Effector CD8-positive, alpha-beta T cell (primary cell): Measurements from ENCODE around the gene G6PD.
A peak's percentile ranks its signal among the peaks of the same experiment; 100 is the strongest.
"Not testable (repeated sequence)": the region's sequence is repeated elsewhere in the genome, so short reads cannot be mapped to it uniquely, and the experiment has no call there.

Experiments
- DNase-seq: peaks from one replicate; lab custom pipeline; 2025; lab: John Stamatoyannopoulos, UW
- total RNA-seq, 4 experiments: gene quantifications; one replicate each; lab custom pipeline; 2026; lab: John Stamatoyannopoulos, UW

Gene G6PD
- total RNA-seq: 43.1 to 90.2 (median 85.2) reads per million in 4 experiments

DNA sequence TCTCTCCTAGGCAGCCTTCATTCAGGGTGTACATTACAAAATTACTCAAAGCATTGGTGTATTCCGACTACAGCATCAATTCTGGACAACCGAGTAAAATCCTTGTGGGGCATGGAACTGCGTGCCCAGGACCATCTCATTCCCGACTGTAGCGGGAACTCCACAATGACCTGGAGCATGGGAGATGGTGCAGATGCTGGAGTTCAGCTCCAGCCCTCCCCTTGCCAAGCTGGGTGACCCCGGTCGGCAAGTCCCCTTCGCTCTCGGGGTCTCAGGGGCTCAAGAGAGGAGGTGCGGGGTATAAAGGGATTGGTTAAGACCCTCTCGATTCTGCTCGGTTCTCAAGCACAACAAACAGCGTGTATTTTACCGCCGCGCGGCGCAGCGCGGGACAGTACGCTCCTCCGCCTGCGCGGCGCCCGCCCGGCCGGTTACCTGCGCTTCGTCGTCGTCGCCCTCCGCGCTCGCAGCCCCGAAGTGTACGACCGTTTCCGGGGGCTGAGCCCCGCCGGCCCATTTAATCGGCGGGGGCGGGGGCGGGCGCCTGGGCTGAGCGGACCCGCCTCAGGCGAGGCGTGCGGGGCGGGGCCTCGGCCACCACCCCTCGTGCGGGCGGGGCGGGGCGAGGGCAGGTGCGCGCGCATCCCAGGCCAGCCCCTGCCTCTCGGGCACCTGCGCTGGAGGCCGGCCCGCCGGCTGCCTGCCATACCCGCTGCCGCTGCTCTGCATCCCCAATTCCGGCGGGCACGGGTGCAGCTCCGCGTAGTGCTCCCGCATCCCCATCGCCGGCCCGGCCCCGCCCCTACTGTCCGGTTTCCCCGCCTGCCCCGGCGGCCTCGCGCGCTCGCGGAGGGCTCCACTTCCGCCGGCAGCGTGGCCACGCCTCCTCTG is at the start of gene G6PD:
Gene G6PD (minus strand): TSS at position 493 of the 891 bp plus-strand sequence. CDS start 691 bp downstream, outside the sequence.
- DNase-seq: peak; percentile 79

GRCh38 chrX:154595559-154596249 is 49.1 kb upstream of the G6PD start:
- DNase-seq: no peak

DNA sequence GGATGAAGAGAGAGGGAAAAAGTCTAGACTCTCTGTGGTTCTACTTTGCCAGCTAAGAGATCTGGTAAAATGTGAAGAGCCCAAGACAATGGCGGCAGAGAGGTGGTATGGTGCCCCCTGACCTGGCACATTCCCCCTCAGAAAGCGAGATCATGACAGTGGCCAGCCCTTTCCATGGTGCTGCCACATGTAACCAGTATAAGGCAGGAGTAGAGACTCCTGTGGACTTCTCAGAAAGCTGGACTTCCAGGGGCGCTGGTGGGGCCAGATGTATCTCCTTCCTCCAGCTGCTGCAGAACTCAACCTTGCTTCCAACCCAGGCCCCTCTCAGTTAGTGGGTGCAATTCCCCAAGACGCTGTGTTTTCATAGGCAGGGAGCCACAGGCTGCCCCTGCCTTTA is 47.8 kb upstream of the G6PD start:
- no peak for DNase-seq

DNA sequence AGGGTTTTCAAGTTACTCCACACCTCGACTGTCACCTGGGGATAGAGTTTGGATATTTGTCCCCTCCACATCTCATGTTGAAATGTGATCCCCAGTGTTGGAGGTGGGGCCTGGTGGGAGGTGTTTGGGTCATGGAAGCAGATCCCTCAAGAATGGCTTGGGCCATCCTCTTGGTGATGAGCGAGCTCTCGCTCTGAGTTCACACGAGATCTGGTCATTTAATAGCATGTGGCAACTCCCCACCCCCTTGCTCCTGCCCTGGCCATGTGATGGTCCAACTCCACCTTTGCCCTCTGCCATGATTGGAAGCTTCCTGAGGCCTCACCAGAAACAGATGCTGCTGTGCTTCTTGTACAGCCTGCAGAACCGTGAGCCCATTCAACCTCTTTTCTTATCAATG is 46.6 kb upstream of the G6PD start:
- no peak for DNase-seq

DNA sequence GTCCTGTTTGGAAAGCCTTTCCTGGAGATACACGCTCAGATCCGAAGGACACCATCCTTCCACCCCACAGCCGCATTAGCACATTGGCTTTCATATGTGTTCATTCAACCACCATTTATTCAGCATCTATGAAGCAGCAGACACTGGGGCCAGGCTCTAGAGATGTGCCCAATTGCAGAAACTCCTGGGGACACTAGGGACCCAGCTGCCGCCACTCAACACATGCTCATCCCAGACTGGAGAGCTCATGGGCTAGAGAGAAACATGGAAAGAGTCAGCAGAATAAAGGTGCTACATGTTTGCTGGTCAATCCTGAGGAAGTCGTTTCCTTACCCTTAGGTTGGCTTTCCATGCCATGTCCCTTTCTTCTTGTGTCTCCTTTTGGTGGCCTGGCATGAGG is 45.9 kb upstream of the G6PD start:
- no peak for DNase-seq

DNA sequence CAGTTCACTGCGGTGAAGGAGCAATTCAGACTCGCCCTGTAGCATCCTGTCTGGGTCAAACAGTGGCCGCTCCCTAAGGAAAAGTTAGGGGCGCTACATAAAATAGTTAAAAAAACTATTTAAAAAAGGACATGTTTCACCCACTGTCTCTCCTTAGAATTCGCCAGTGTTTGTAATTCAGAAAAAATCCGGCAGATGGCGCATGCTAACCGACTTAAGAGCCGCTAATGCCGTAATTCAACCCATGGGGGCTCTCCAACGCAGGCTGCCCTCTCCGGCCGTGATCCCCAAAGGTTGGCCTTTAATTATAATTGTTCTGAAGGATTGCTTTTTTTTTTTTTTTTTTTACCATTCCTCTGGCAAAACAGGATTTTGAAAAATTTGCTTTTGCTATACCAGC is 43.8 kb upstream of the G6PD start:
- not testable (repeated sequence) for DNase-seq

GRCh38 chrX:154584585-154585183 is 38.0 kb upstream of the G6PD start, which contains the start of gene CTAG1A:
CTAG1A (plus strand) TSS chrX:154585133; CDS start chrX:154585207, 74 bp downstream.
- DNase-seq: not testable (repeated sequence)

- DNase-seq: not testable (repeated sequence)
Observed at GRCh38 chrX:154582994-154583393, 36.3 kb upstream of the G6PD start.

DNA sequence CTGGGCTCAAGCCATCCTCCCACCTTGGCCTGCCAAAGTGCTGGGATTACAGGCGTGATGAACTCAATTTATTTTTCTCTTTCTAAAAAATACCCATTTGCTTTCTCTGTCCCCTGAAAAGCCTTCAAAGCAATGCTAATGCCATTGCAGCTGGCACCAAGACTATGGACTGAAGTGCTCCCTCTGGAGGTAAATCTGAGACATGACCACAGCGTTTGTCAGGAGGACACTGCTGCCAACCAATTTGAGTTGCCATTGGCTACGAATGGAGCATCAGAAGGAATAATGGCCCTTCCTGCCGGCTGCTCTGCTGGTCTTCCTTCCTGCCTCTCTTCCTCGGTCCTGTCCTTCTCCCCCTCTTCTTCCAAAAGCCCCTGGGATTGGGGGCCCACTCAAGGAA is 28.4 kb upstream of the G6PD start:
- DNase-seq: not testable (repeated sequence)

DNA sequence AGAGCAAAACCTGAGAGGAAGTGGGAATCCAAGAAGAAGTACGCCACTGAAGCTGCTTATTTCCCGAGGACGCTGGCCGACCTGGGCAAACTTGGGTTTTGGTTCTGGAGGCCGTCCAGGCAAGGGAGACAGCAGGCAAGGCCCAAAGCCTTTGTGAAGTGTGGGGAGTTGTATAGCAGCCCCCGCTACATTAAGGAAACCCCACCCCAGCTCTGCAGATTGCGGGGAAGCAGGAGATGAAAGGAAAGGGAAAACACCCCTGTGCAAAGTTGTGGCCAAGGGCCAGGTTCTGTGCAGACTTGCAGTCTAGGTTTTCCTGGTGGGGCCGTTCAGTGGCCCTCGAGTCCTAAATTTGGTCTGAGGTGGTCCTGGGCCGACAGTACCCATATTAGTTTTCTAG is 26.4 kb upstream of the G6PD start:
- DNase-seq: not testable (repeated sequence)

GRCh38 chrX:154570361-154570760 is 23.7 kb upstream of the G6PD start:
- DNase-seq: not testable (repeated sequence)

GRCh38 chrX:154562295-154562694 is 15.6 kb upstream of the G6PD start:
- DNase-seq: not testable (repeated sequence)

GRCh38 chrX:154560326-154560725 is 13.7 kb upstream of the G6PD start:
- not testable (repeated sequence) for DNase-seq

DNA sequence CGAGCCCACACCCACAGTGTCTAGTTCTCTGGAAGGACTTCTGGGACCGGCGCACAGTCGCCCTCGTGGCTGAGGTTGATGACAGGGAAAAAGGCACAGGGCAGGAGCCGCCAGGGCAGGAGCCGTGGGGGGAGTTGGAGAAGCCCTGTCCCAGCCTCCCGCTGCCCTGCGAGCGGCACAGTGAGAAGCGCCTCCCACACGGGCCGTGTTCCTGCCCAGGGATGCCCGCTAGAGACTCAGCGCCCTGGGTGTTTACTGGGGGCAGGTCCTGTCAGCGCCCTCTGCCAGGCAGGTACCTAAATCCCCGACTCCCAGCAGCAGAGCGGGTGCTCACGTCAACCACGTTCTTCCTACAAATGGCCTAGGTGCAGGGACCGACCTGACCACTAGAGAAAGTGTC is 12.2 kb upstream of the G6PD start:
- not testable (repeated sequence) for DNase-seq

DNA sequence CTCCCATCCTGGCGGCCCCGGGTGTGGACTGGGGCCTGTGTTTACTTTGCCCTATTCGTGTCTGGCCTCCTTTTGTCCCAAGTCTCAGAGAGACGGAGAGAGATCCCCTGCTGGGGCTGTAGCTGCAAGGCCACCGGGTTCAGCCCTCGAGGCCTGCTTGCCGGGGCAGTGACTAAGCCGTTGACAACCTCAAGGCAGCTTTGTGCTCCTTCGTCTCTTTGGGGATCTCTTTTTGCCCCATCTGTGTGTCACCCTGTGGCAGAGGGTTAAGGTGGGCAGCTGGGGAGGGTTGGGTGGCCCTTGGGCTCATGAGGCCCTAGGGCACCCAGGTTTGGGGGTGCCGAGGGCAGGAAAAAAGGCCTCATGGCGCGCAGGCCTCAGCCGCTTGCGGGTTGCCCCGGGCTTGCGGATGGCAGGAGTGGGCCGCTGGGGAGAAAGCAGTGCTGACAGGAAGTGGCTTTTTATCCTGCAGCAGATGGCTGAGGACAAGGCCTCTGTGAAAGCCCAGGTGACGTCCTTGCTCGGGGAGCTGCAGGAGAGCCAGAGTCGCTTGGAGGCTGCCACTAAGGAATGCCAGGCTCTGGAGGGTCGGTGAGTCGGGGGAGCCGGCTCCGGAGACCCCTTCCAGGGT is 11.5 kb upstream of the G6PD start:
- not testable (repeated sequence) for DNase-seq

DNA sequence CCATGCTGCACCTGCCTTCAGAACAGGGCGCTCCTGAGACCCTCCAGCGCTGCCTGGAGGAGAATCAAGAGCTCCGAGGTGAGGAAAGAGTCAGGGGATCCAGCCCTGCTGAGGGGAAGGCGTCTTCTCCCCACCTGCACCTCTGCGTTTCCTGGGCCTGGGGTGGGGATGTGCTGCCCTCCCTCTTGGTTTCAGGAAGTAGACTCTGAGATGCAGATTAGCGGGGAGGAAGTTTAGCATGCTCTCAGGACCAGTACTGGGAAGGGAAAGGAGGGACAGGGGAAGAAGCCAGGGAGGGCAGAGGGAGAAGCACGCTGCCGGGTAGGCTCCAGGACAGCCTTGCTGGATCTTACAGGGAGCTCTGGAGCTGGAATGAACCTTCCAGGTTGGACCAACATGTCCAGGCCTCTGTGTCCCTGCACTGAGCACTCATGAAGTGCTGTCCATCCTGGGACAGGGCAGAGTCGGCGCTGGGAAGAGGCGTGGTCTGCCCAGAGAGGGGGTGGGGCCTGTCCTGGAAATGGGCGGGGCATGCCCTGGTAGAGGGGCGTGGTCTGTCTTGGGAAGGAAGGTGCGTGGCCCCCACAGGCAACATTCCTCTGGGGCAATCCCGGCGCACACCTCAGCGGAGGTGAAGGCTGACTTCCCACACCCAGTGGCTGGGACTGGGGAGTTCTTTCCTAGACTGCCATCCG is 5.6 kb upstream of the G6PD start:
- not testable (repeated sequence) for DNase-seq

- no peak for DNase-seq
Observed at GRCh38 chrX:154549766-154550165, 3.1 kb upstream of the G6PD start.

GRCh38 chrX:154548028-154548316 is 1.3 kb upstream of the G6PD start:
- DNase-seq: no peak

- peak; percentile 80 for DNase-seq
Observed at GRCh38 chrX:154547245-154548027, 790 bp upstream of the G6PD start, which contains the start of gene IKBKG. IKBKG (plus strand) TSS chrX:154547620; CDS start chrX:154552003, 4,383 bp downstream.

- DNase-seq: no peak
Observed at GRCh38 chrX:154545673-154546274, 872 bp downstream of the G6PD start.
